NCI-H146 treated with DMSO at 0.1 percent for 48 hours (cell line): Measurements from ENCODE around the gene PPP1R14B.
"Not testable (repeated sequence)": the region's sequence is repeated elsewhere in the genome, so short reads cannot be mapped to it uniquely, and the experiment has no call there.

ENCODE experiments used
- DNase-seq: peaks from one replicate; lab custom pipeline; 2025; ENCODE audit not compliant: unreplicated experiment; lab: John Stamatoyannopoulos, UW

Gene PPP1R14B

GRCh38 chr11:64246621-64246870, 197 bp downstream of the PPP1R14B start:
- not testable (repeated sequence) for DNase-seq

- DNase-seq, result no peak
These were observed 734 bp downstream of the PPP1R14B start for GRCh38 chr11:64245797-64246620.

DNA sequence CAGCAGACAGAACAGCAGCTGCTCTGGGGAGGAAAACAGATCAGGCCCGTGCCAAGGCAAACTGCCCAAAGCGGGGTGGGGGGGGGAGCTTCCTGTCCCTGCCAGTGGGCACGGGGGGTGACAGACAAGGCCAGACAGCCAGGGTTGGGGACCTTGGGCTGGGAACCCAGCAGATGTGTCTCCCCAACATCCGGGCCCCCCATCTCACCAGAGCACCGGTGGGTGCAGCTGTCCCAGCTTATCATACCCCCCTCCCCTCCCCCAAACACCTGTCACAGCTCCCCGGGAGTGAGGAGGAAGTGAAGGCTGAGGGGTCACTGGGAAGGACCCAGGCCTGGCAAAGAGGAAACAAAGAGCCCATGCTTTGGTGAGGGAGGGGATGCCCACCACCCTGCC, 1.3 kb downstream of the PPP1R14B start:
- DNase-seq, result no peak

GRCh38 chr11:64244966-64245365, 1.8 kb downstream of the PPP1R14B start:
- DNase-seq, result no peak

- no peak for DNase-seq
These were observed 2.6 kb downstream of the PPP1R14B start for GRCh38 chr11:64244107-64244506.

DNA sequence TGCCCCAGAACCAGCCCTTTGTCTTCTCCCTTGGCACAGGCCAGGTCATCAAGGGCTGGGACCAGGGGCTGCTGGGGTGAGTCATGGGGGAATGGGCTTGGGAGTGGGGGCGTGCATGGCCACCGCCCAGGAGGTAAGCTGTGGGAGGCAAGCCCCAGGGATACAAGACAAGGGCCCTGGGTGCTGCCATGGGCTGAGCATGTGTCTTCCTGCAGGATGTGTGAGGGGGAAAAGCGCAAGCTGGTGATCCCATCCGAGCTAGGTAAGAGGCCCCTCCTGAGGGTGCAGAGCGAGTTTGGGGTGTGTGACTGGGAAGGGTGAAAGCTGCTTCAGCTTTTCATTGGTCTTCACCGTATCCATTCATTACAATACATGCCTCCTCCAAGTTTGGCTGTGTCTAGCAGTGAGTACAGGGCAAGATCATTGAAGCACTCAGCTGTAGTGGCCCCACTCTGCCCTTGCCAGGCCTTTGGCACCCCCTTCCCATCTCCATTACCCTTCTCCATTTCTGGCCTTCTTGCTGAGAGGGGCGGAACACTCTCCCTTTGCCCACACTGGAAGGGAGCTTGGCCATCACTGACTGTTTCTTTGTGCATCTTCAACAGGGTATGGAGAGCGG, 3.4 kb downstream of the PPP1R14B start:
- DNase-seq, result no peak

DNA sequence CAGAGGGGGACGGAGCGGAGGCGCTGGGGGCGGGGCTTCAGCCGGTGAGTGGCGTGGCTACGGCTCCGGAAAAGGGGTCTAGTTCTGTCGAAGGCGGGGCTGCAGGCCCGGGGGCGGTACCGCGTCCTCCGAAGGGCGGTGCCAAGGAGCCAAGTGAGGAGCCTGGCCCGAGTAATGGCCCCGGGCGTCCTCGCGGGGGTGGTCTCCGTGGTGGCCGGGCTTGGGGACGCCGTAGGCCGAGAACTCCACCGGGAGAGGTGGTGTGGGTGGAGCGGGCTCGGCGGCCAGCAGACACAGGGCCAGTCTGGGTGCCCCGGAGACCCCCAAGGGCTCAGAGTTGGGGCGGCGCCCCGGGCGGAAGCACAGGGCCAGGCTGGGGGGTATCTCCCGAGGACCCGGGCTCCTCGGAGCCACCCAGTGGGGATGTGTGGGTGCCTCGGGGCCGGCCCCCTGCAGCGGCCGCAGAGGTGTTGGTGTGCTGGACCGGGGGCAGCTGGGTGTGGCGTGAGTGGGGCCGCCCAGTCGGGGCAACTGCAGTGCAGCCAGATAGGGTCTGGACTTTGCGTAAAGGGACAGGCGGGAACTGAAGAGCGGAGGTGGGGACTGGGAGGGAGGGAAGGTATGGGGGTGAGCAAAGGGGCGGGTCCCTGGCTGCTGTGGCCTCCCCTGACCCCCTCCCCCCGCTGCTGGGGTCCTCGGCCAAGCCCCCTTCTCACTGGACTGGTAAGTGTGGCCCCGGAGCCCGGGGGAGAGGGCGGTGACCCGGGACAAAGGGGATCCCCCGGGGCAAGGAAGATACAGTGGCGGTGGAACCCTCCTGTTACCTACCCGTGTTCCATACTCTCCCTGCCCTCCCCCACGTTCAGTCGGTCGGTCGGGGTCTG, 5.0 kb downstream of the PPP1R14B start:
- peak; percentile 97 for DNase-seq

GRCh38 chr11:64241241-64241490, 5.6 kb downstream of the PPP1R14B start:
- DNase-seq, result no peak

- peak; percentile 83 for DNase-seq
These were observed 6.1 kb downstream of the PPP1R14B start, which contains the start of gene FKBP2 for GRCh38 chr11:64240435-64241240. Gene FKBP2 (plus strand): TSS chr11:64241095. CDS start chr11:64242388, 1,293 bp downstream.

GRCh38 chr11:64239662-64240434, 6.9 kb downstream of the PPP1R14B start:
- no peak for DNase-seq

DNA sequence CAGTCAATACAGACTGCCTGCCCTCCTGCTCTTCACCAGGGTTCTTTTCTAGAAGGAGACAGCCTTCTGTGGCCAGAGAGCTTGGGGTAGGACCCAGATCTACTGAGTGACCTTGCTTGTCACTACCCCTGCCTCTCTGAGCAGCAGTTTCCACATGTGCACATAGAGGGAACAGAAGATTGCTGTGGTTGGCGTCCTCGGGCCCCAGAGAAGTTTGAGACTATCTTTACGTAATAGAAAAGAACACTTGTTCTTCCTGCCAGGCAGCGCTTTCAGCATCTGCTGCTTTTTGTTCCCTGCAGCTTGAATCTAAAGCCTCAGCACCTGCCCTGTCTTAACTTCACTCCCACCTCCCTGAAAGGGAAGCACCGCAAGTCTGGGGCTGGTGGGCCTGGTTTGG, 7.7 kb downstream of the PPP1R14B start:
- no peak for DNase-seq

DNA sequence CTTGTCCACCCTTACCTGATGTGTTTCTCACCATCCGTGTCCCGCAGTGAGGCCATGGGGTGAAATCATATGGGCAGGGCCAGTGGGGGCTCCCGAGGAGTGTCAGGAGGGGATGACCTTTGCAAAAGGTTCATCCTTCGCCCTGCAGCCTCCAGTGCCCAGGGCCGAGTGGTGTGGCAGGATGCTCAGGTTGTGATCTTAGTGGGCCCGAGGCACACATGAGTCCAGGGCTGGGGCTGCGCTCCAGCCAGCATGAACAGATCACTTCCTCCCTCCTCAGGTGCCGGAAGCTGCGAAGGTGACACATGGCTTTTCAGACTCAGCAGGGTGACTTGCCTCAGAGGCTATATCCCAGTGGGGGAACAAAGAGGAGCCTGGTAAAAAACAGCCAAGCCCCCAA, 8.7 kb downstream of the PPP1R14B start:
- peak; percentile 13 for DNase-seq

GRCh38 chr11:64237484-64237951, 9.2 kb downstream of the PPP1R14B start:
- DNase-seq, result peak; percentile 89

- no peak for DNase-seq
These were observed 11.1 kb downstream of the PPP1R14B start for GRCh38 chr11:64235437-64236161.

- DNase-seq, result no peak
These were observed 11.9 kb downstream of the PPP1R14B start for GRCh38 chr11:64234647-64235379.

GRCh38 chr11:64233913-64234586, 12.7 kb downstream of the PPP1R14B start, which contains the start of gene VEGFB:
Gene VEGFB (plus strand): TSS chr11:64234584. CDS start chr11:64234834, 250 bp downstream.
- peak; percentile 46 for DNase-seq

DNA sequence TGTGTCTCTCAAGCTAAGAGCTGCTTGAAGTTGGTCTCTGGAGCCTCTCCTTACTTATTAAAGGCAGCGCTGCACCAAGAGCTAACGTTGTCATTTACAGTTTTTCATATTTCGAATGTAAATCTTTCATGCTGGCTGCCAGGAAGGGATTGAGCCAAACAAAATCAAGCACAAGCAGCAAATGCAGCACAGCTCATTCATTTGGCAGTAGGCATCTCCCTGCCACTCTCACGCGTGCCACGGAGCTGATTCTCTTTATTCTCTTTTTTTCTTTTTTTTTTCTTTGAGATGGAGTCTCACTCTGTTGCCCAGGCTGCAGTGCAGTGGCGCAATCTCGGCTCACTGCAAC, 13.8 kb downstream of the PPP1R14B start:
- DNase-seq, result no peak

GRCh38 chr11:64232182-64232966, 14.4 kb downstream of the PPP1R14B start:
- DNase-seq, result no peak
